ENCODE results near the gene AGBL3. TPM values are rescaled to one million over a fixed set of nuclear protein-coding genes. Genes with fewer than 3 reads are reported as not detected.
"Not testable (repeated sequence)": the region's sequence is repeated elsewhere in the genome, so short reads cannot be mapped to it uniquely, and the experiment has no call there.

AGBL3 gene
- polyA plus RNA-seq, 1 experiment, result 0.32 TPM

GRCh38 chr7:135023622-135024021 lies 37.3 kb downstream of the AGBL3 start:
- H3K27me3 ChIP-seq (ENCODE audit: control insufficient read depth, insufficient read depth, low read length), result no peaks in the 10 kb centered on the region
- ChIA-PET POLR2A (no interaction called here), CTCF (interaction anchor here (0.6 kb wide), 1 partner anchor 1749 kb away, joined by 3 read pairs; no protein-coding TSS in a partner anchor)
- no peak overlapping the region for H3K4me3 ChIP-seq (ENCODE audit: low read depth, low read length)
- DNase-seq (ENCODE audit: low read depth), result no peak
- H3K36me3 ChIP-seq (ENCODE audit: control insufficient read depth, insufficient read depth, low read length), result no peaks in the 10 kb centered on the region
- TF ChIP-seq CTCF (IDR thresholded peaks at IDR 0.05; ENCODE audit: insufficient read depth, low read depth, low read length), result no peak

- CTCF ChIA-PET, result no interaction called here
- no peak for DNase-seq (ENCODE audit: low read depth)
- H3K27me3 ChIP-seq (ENCODE audit: control insufficient read depth, insufficient read depth, low read length), result peaks cover 4% of the 10 kb centered on the region; the same call in 1 of the 2 replicates
- H3K36me3 ChIP-seq (ENCODE audit: control insufficient read depth, insufficient read depth, low read length), result no peaks in the 10 kb centered on the region
- POLR2A ChIA-PET, result no interaction called here
- no peak overlapping the region for H3K4me3 ChIP-seq (ENCODE audit: low read depth, low read length)
- TF ChIP-seq CTCF (IDR thresholded peaks at IDR 0.05; ENCODE audit: insufficient read depth, low read depth, low read length), result no peak
Measured at GRCh38 chr7:135035252-135035651, 48.9 kb downstream of the AGBL3 start.

- POLR2A ChIA-PET; H3K36me3 ChIP-seq (ENCODE audit: control insufficient read depth, insufficient read depth, low read length); DNase-seq (ENCODE audit: low read depth); H3K4me3 ChIP-seq (ENCODE audit: low read depth, low read length); CTCF ChIA-PET; H3K27me3 ChIP-seq (ENCODE audit: control insufficient read depth, insufficient read depth, low read length): not testable (repeated sequence)
Measured at GRCh38 chr7:135067017-135067416, 80.7 kb downstream of the AGBL3 start.

- no peak for TF ChIP-seq CTCF (IDR thresholded peaks at IDR 0.05; ENCODE audit: insufficient read depth, low read depth, low read length)
- H3K27me3 ChIP-seq (ENCODE audit: control insufficient read depth, insufficient read depth, low read length), result peaks cover 1% of the 10 kb centered on the region; the same call in 1 of the 2 replicates
- ChIA-PET CTCF (no interaction called here), POLR2A (no interaction called here)
- H3K36me3 ChIP-seq (ENCODE audit: control insufficient read depth, insufficient read depth, low read length), result no peaks in the 10 kb centered on the region
- H3K4me3 ChIP-seq (ENCODE audit: low read depth, low read length), result no peak overlapping the region
- no peak for DNase-seq (ENCODE audit: low read depth)
Measured at GRCh38 chr7:135074096-135074495, 87.8 kb downstream of the AGBL3 start.

GRCh38 chr7:135074531-135074930 lies 88.2 kb downstream of the AGBL3 start:
- no peak for DNase-seq (ENCODE audit: low read depth)
- POLR2A ChIA-PET, result no interaction called here
- H3K4me3 ChIP-seq (ENCODE audit: low read depth, low read length), result no peak overlapping the region
- peaks cover 1% of the 10 kb centered on the region; the same call in 1 of the 2 replicates for H3K27me3 ChIP-seq (ENCODE audit: control insufficient read depth, insufficient read depth, low read length)
- TF ChIP-seq CTCF (IDR thresholded peaks at IDR 0.05; ENCODE audit: insufficient read depth, low read depth, low read length), result no peak
- CTCF ChIA-PET, result no interaction called here
- no peaks in the 10 kb centered on the region for H3K36me3 ChIP-seq (ENCODE audit: control insufficient read depth, insufficient read depth, low read length)

GRCh38 chr7:135075716-135076115 lies 89.4 kb downstream of the AGBL3 start:
- Histone ChIP-seq H3K27me3 (ENCODE audit: control insufficient read depth, insufficient read depth, low read length) (peaks cover 1% of the 10 kb centered on the region; the same call in 1 of the 2 replicates), H3K4me3 (ENCODE audit: low read depth, low read length) (no peak overlapping the region), H3K36me3 (ENCODE audit: control insufficient read depth, insufficient read depth, low read length) (no peaks in the 10 kb centered on the region)
- no peak for DNase-seq (ENCODE audit: low read depth)
- POLR2A ChIA-PET, result no interaction called here
- CTCF ChIA-PET, result no interaction called here
- TF ChIP-seq CTCF (IDR thresholded peaks at IDR 0.05; ENCODE audit: insufficient read depth, low read depth, low read length), result no peak

Measured in BJ (cell line).